Measurements from ENCODE around the gene BTN2A1. TPM values are rescaled to one million over a fixed set of nuclear protein-coding genes. Genes with fewer than 3 reads are reported as not detected.
A peak's percentile ranks its signal among the peaks of the same experiment; 100 is the strongest.

The BTN2A1 gene
- total RNA-seq, 1 experiment from 2014 or later = 15.0 TPM

DNA sequence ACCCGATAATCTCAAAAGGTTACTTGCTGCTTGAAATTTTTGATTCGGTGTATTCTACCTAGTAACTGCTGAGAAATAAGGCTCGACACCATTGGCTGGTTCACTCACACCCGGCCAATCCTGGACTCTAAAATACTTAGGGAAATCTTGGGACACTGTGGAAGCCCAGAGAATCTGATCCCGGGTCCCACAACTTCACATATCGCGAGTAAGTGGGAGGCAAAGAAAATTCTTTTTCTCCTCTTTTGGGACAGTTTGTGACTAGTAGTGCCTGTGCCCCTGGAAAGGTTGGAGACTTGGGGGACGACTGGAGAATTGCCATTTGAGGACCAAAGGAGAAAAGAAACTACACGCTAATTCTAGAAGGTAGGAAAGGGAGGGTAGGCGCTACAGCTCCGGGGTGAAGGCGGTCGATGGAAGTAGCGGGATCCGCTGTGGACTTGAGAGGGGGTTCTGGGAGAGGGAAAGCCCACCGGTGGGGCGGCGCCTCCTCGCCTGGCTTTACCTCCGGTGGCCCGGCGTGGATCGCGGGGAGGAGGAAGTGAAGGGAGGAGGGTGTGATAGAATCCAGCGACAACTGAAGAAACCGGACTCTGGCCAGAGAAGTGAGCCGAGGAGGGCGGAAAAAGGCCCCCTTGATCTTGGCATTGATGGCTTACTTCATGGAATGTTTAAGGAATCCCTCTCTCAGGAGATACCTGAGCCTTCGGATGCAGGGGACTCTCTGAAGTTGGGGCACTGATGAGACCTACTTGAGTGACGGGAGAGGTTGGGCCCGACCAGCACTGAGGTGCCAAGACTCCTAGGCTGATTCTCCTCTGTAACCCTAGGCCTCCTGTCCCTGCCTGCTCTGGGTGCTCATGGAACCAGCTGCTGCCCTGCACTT is 36.3 kb upstream of the BTN2A1 start:
- Histone ChIP-seq H3K4me1 (0 out of 2 replicates have a peak, but pooled peaks cover 4% of the 10 kb centered on the region), H3K36me3 (ENCODE audit: control insufficient read depth, insufficient read depth, low read length) (no peaks in the 10 kb centered on the region), H3K27me3 (replicated peaks; ENCODE audit: control insufficient read depth, insufficient read depth, low read length) (no peaks in the 10 kb centered on the region), H3K9me3 (peaks cover 11% of the 10 kb centered on the region), H3K4me3 (ENCODE audit: low read depth, low read length) (peak overlapping the region; percentile 52)
- H3K9me3 Mint-ChIP-seq (ENCODE audit: unreplicated experiment) = peaks cover 12% of the 10 kb centered on the region
- H3K4me3 Mint-ChIP-seq (ENCODE audit: unreplicated experiment) = no peak overlapping the region
- peak; percentile 69 to 71 for DNase-seq
- H3K4me1 Mint-ChIP-seq (ENCODE audit: low read depth, unreplicated experiment) = no peaks in the 10 kb centered on the region
- POLR2A ChIA-PET = no interaction called here
- H3K36me3 Mint-ChIP-seq (ENCODE audit: insufficient read depth, unreplicated experiment) = no peaks in the 10 kb centered on the region
- TF ChIP-seq, protein P1, sequence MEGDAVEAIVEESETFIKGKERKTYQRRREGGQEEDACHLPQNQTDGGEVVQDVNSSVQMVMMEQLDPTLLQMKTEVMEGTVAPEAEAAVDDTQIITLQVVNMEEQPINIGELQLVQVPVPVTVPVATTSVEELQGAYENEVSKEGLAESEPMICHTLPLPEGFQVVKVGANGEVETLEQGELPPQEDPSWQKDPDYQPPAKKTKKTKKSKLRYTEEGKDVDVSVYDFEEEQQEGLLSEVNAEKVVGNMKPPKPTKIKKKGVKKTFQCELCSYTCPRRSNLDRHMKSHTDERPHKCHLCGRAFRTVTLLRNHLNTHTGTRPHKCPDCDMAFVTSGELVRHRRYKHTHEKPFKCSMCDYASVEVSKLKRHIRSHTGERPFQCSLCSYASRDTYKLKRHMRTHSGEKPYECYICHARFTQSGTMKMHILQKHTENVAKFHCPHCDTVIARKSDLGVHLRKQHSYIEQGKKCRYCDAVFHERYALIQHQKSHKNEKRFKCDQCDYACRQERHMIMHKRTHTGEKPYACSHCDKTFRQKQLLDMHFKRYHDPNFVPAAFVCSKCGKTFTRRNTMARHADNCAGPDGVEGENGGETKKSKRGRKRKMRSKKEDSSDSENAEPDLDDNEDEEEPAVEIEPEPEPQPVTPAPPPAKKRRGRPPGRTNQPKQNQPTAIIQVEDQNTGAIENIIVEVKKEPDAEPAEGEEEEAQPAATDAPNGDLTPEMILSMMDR (IDR thresholded peaks at IDR 0.05; ENCODE audit: insufficient read depth in 1 of 2, low read depth in 1 of 2, low read length in 1 of 2, severe bottlenecking in 1 of 2, unreplicated experiment in 1 of 2) = no peak
- TSS peak; percentile 67 for BruUV-seq (replicated peaks)
- no peaks in the 10 kb centered on the region for H3K27me3 Mint-ChIP-seq (ENCODE audit: insufficient read depth, unreplicated experiment)
- CTCF ChIA-PET = interaction anchor here (0.6 to 1.4 kb wide), 2 partner anchors 80 to 91 kb away, joined by 5 to 6 read pairs; no protein-coding TSS in a partner anchor
- intact Hi-C loops (cut with micrococcal nuclease; ENCODE audit: unreplicated experiment) = loop anchor here (2.0 kb wide), 1 partner anchor 39 kb away; the partner anchor contains the start of gene BTN2A2
- no peak overlapping the region for H3K27ac Mint-ChIP-seq (ENCODE audit: unreplicated experiment)

GRCh38 chr6:26422329-26422728 is 35.4 kb upstream of the BTN2A1 start:
- Histone ChIP-seq H3K36me3 (ENCODE audit: control insufficient read depth, insufficient read depth, low read length) (no peaks in the 10 kb centered on the region), H3K4me3 (ENCODE audit: low read depth, low read length) (peak overlapping the region; percentile 52), H3K4me1 (0 out of 2 replicates have a peak, but pooled peaks cover 4% of the 10 kb centered on the region), H3K27me3 (replicated peaks; ENCODE audit: control insufficient read depth, insufficient read depth, low read length) (no peaks in the 10 kb centered on the region), H3K9me3 (peaks cover 11% of the 10 kb centered on the region)
- Mint-ChIP-seq H3K36me3 (ENCODE audit: insufficient read depth, unreplicated experiment) (peaks cover 2% of the 10 kb centered on the region), H3K4me1 (ENCODE audit: low read depth, unreplicated experiment) (no peaks in the 10 kb centered on the region), H3K9me3 (ENCODE audit: unreplicated experiment) (peaks cover 5% of the 10 kb centered on the region), H3K27ac (ENCODE audit: unreplicated experiment) (no peak overlapping the region), H3K4me3 (ENCODE audit: unreplicated experiment) (no peak overlapping the region), H3K27me3 (ENCODE audit: insufficient read depth, unreplicated experiment) (no peaks in the 10 kb centered on the region)
- DNase-seq = no peak
- BruUV-seq (replicated peaks) = no TSS peak
- CTCF ChIA-PET = no interaction called here
- intact Hi-C loops (cut with micrococcal nuclease; ENCODE audit: unreplicated experiment) = no loop called here
- TF ChIP-seq, protein P1 (IDR thresholded peaks at IDR 0.05; ENCODE audit: insufficient read depth in 1 of 2, low read depth in 1 of 2, low read length in 1 of 2, severe bottlenecking in 1 of 2, unreplicated experiment in 1 of 2) = no peak
- POLR2A ChIA-PET = no interaction called here

GRCh38 chr6:26426691-26427450 is 30.9 kb upstream of the BTN2A1 start:
- Histone ChIP-seq H3K4me3 (ENCODE audit: low read depth, low read length) (no peak overlapping the region), H3K4me1 (no peaks in the 10 kb centered on the region), H3K36me3 (ENCODE audit: control insufficient read depth, insufficient read depth, low read length) (no peaks in the 10 kb centered on the region), H3K27me3 (replicated peaks; ENCODE audit: control insufficient read depth, insufficient read depth, low read length) (no peaks in the 10 kb centered on the region), H3K9me3 (no peaks in the 10 kb centered on the region)
- Mint-ChIP-seq H3K4me3 (ENCODE audit: unreplicated experiment) (no peak overlapping the region), H3K4me1 (ENCODE audit: low read depth, unreplicated experiment) (no peaks in the 10 kb centered on the region), H3K27ac (ENCODE audit: unreplicated experiment) (no peak overlapping the region), H3K36me3 (ENCODE audit: insufficient read depth, unreplicated experiment) (peaks cover 9% of the 10 kb centered on the region), H3K27me3 (ENCODE audit: insufficient read depth, unreplicated experiment) (no peaks in the 10 kb centered on the region), H3K9me3 (ENCODE audit: unreplicated experiment) (peaks cover 6% of the 10 kb centered on the region)
- no TSS peak for BruUV-seq (replicated peaks)
- ChIA-PET CTCF (no interaction called here), POLR2A (no interaction called here)
- TF ChIP-seq, protein P1 (IDR thresholded peaks at IDR 0.05; ENCODE audit: insufficient read depth in 1 of 2, low read depth in 1 of 2, low read length in 1 of 2, severe bottlenecking in 1 of 2, unreplicated experiment in 1 of 2) = no peak
- intact Hi-C loops (cut with micrococcal nuclease; ENCODE audit: unreplicated experiment) = no loop called here
- no peak for DNase-seq
